Measurements from ENCODE around the gene SAMD4A.

GRCh38 chr14:54788701-54789100 is 221.8 kb downstream of the SAMD4A start:
- no peak for TF ChIP-seq CTCF (conservative IDR thresholded peaks at IDR 0.05 in 1 of 2, IDR thresholded peaks at IDR 0.05 in 1 of 2; ENCODE audit: extremely low read depth in 1 of 2, insufficient read depth in 1 of 2, low read depth in 1 of 2, low read length in 2 of 2)
- TF ChIP-seq EZH2 (IDR thresholded peaks at IDR 0.05; ENCODE audit: borderline replicate concordance, low read length): no peak

Measured in mammary epithelial cell (primary cell).